GM12892 (cell line): ENCODE measurements around the gene MRPL51.
A peak's percentile ranks its signal among the peaks of the same experiment; 100 is the strongest.

Source experiments
- POLR2A ChIP-seq: IDR thresholded peaks from 2 replicates; pipeline ENCODE4 v1.6.1; 2011; ENCODE audit warnings: low read depth, low read length, control low read depth
- POLR2AphosphoS5 ChIP-seq: IDR thresholded peaks from 2 replicates; pipeline ENCODE4 v1.6.1; 2011; ENCODE audit warnings: low read depth, low read length, control low read depth
- TAF1 ChIP-seq: IDR thresholded peaks from 2 replicates; pipeline ENCODE4 v1.6.1; 2011; ENCODE audit warnings: low read depth, mild to moderate bottlenecking, control low read depth, low read length, borderline replicate concordance

- TF ChIP-seq POLR2A (peak; percentile 69), POLR2AphosphoS5 (no peak), TAF1 (no peak)
Measured at GRCh38 chr12:6457220-6457945, 35.7 kb downstream of the MRPL51 start.
